Measurements from ENCODE around the gene CXADR.
A peak's percentile ranks its signal among the peaks of the same experiment; 100 is the strongest.

Gene CXADR

DNA sequence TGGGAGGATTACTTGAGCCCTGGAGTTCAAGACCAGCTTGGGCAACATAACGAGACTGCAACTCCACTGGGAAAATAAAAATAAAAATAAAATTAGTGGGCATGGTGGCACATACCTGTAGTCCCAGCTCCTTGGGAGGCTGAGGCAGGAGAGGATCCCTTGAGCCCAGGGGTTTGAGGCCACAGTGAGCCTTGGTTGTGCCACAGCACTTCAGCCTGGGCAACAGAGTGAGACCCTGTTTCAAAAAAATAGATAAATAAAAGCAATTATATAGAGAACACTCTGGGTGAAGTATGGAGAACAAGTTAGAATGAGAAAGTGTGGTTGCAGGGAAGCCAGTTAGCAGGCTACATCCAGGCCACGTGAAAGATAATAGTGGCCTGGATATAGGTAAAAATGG, 25.7 kb downstream of the CXADR start:
- DNase-seq (ENCODE audit: insufficient read length, low spot score) (no peak), FAIRE-seq (no peak)
- TF ChIP-seq SPI1 (IDR thresholded peaks at IDR 0.05; ENCODE audit: low read depth, low read length) (no peak), POU2F2 (IDR thresholded peaks at IDR 0.05; ENCODE audit: low read depth, low read length) (no peak), TAF1 (IDR thresholded peaks at IDR 0.05; ENCODE audit: low read depth, low read length) (no peak), POLR2AphosphoS5 (IDR thresholded peaks at IDR 0.05; ENCODE audit: low read depth, low read length) (no peak), PAX5 (IDR thresholded peaks at IDR 0.05; ENCODE audit: insufficient read depth, low read length, severe bottlenecking) (no peak), POLR2A (IDR thresholded peaks at IDR 0.05; ENCODE audit: low read depth, low read length) (no peak)

DNA sequence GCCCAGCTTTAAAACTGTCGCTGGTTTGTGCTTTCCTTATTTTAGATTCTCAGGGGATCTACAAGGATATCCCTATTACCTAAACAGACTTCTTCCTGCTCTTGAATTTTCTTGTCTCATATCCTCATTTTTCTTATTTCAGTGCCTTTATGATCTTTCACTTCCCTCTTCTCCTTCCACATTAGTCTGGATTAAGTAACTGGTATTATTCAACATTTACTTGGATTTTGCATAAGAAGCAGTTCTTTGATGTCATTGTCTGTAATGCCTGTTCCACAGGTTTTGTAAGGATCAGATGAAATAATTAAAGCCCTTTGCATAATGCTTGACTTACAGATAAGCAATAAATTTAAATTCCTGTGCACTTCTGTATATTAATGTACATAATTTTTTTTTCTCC, 26.5 kb downstream of the CXADR start:
- TF ChIP-seq SPI1 (IDR thresholded peaks at IDR 0.05; ENCODE audit: low read depth, low read length) (peak; percentile 50; the same call in 1 of the 2 replicates), TAF1 (IDR thresholded peaks at IDR 0.05; ENCODE audit: low read depth, low read length) (no peak), POU2F2 (IDR thresholded peaks at IDR 0.05; ENCODE audit: low read depth, low read length) (no peak)
- DNase-seq (ENCODE audit: insufficient read length, low spot score) (no peak), FAIRE-seq (no peak)

DNA sequence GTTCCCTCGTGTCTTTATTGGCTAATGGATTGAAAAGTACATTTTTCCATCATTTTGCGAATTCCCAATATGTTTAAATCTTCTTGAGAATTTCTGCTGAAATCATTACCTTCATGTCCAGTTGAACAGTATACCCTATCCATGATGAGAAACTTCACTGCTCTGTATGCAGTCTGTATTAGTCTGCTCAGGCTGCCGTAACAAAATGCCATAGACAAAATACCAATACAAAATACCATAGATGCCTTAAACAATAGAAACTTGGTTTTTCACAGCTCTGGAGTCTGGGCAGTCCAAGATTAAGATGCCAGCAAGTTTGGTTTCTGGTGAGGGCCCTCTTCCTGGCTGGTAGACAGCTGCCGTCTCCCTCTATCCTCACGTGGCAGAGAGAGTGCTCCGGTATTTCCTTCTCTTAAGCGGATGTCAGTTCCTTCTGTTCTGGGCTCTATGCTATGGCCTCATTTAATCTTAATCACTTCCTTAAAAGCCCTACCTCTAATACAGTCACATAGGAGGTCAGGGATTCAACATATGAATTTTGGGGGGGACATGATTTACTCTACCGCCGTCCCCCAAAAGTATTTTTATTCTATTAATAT, 27.0 kb downstream of the CXADR start:
- DNase-seq (ENCODE audit: insufficient read length, low spot score) (no peak), FAIRE-seq (no peak)
- TF ChIP-seq SPI1 (IDR thresholded peaks at IDR 0.05; ENCODE audit: low read depth, low read length) = no peak
- no peak for TF ChIP-seq POLR2A (IDR thresholded peaks at IDR 0.05; ENCODE audit: low read depth, low read length)
- TF ChIP-seq POLR2AphosphoS5 (IDR thresholded peaks at IDR 0.05; ENCODE audit: low read depth, low read length) = no peak
- TF ChIP-seq POU2F2 (IDR thresholded peaks at IDR 0.05; ENCODE audit: low read depth, low read length) = no peak

DNA sequence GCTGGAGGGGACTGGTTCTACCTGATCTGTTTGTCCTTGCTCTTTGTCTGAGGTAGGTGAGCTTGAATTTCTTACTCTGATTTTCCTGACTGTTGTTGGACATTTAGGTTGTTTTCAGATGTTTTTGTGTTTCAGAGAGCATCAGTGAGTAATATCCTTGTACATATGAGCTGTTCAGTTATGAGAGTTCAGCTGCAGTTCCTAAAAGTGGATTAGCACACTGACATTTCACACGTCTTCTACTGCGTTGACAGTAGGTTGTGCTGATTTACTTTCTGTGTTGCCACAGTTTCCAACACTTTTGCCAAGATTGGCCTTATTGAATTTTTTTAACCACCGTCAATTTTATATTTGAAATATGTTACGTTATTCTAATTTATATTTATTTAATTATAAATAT, 27.7 kb downstream of the CXADR start:
- DNase-seq (ENCODE audit: insufficient read length, low spot score) (no peak), FAIRE-seq (no peak)
- TF ChIP-seq POLR2A (IDR thresholded peaks at IDR 0.05; ENCODE audit: low read depth, low read length) (no peak), TAF1 (IDR thresholded peaks at IDR 0.05; ENCODE audit: low read depth, low read length) (no peak), POLR2AphosphoS5 (IDR thresholded peaks at IDR 0.05; ENCODE audit: low read depth, low read length) (no peak)

DNA sequence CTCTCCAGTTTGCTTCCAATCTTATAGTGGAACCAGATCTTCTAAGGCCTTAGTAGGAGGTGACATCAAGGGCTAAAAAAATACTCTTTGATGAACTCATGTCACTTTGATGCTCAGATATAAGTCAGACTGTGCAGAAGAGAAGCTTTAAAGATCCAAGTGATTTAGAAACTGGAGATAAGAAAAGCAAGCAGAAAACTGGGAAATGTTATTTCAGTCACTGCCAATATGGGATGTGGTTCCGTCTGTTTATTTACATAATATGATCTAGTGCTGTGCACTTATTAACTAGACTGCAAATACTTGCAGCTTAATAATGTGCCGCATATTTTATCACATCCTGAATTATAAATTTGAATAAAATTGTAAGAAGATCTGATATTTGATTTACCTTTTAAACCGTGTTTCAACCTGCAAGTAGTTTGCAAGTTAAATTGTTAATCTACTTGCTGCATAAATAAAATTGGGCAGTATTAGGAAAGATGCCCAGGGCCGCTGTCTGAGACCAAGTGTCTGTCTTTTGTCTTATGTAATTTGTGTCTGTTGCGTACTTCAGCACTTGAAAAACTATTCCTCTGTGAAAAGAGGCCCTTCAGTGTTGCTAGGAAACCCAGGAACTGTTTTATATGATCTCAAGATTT, 29.6 kb downstream of the CXADR start:
- no peak for DNase-seq (ENCODE audit: insufficient read length, low spot score)
- no peak for FAIRE-seq
- TF ChIP-seq POLR2AphosphoS5 (IDR thresholded peaks at IDR 0.05; ENCODE audit: low read depth, low read length) (no peak), POLR2A (IDR thresholded peaks at IDR 0.05; ENCODE audit: low read depth, low read length) (no peak), POU2F2 (IDR thresholded peaks at IDR 0.05; ENCODE audit: low read depth, low read length) (no peak), PAX5 (IDR thresholded peaks at IDR 0.05; ENCODE audit: insufficient read depth, low read length, severe bottlenecking) (no peak)

DNA sequence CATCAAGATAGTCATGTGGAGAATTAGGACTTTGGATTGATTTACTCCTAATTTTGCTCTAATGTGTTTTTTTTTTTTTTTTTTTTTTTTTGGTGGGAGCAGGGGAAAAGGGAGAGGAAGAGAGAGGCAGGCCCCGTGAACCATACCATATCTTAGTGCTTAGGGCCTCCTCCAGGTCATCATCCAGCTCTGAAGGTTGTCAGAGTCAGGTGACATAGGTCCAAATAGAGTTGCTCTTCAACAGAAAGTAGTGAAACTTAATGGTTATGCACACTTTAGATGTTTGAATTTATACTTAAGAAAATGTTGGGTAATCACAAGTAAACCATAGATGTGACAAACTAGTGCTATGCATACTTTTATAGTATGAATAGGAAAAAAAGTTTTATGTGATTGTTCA, 32.2 kb downstream of the CXADR start:
- no peak for TF ChIP-seq POLR2AphosphoS5 (IDR thresholded peaks at IDR 0.05; ENCODE audit: low read depth, low read length)
- no peak for TF ChIP-seq POLR2A (IDR thresholded peaks at IDR 0.05; ENCODE audit: low read depth, low read length)
- no peak for TF ChIP-seq TAF1 (IDR thresholded peaks at IDR 0.05; ENCODE audit: low read depth, low read length)
- TF ChIP-seq PAX5 (IDR thresholded peaks at IDR 0.05; ENCODE audit: insufficient read depth, low read length, severe bottlenecking) = no peak
- no peak for TF ChIP-seq SPI1 (IDR thresholded peaks at IDR 0.05; ENCODE audit: low read depth, low read length)
- TF ChIP-seq POU2F2 (IDR thresholded peaks at IDR 0.05; ENCODE audit: low read depth, low read length) = no peak
- no peak for DNase-seq (ENCODE audit: insufficient read length, low spot score)
- FAIRE-seq = no peak

DNA sequence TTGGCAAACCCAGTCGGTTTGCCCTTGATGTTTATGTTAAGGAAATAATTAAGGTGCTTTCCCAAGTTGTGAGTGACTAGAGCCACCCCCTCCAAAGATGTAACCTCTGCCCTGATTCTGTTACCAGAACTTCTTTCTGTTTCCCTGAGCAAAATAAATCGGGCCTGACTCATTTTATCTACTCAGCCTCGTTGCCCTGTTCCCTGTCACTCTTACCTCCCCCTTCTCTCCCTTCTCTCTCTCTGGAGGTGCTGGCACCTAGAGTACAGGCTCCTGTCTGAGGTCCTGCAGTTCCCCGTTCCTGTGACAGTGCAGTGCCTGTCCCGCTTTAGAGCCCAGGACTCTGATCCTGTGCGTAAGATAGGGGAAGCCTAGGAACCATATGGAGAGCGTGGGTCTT, 35.4 kb downstream of the CXADR start:
- FAIRE-seq = no peak
- TF ChIP-seq TAF1 (IDR thresholded peaks at IDR 0.05; ENCODE audit: low read depth, low read length) (no peak), PAX5 (IDR thresholded peaks at IDR 0.05; ENCODE audit: insufficient read depth, low read length, severe bottlenecking) (no peak), SPI1 (IDR thresholded peaks at IDR 0.05; ENCODE audit: low read depth, low read length) (no peak), POLR2A (IDR thresholded peaks at IDR 0.05; ENCODE audit: low read depth, low read length) (no peak), POU2F2 (IDR thresholded peaks at IDR 0.05; ENCODE audit: low read depth, low read length) (no peak), POLR2AphosphoS5 (IDR thresholded peaks at IDR 0.05; ENCODE audit: low read depth, low read length) (no peak)

DNA sequence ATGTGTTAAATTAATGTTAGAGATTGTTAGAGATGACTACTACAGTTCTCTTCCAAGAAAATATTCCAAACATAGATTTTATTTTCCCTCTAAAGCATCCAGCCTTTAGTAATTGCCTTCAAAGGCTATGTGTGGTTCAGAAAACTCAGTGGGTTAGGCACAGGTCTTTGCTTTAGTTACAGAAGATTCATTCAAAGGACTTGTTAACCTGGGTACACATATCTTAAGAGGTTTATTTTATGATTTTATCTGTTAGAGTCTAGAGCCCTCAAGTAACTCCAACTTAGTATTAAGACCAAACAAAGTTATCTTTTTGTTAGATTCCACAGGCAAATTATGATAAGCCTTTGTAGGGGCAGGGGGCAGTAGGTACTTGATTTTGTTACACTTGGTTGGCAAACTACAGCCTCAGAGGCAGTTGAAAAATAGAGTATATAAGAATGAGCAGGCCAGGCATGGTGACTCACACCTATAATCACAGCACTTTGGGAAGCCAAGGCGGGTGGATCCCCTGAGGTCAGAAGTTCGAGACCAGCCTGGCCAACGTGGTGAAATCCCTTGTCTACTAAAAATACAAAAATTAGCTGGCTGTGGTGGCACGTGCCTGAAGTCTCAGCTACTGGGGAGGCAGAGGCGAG, 37.9 kb downstream of the CXADR start:
- DNase-seq (ENCODE audit: insufficient read length, low spot score) (no peak), FAIRE-seq (no peak)
- no peak for TF ChIP-seq POLR2A (IDR thresholded peaks at IDR 0.05; ENCODE audit: low read depth, low read length)

More for the DNA sequence above, 35.4 kb downstream of the CXADR start:
- no peak for DNase-seq (ENCODE audit: insufficient read length, low spot score)

DNA sequence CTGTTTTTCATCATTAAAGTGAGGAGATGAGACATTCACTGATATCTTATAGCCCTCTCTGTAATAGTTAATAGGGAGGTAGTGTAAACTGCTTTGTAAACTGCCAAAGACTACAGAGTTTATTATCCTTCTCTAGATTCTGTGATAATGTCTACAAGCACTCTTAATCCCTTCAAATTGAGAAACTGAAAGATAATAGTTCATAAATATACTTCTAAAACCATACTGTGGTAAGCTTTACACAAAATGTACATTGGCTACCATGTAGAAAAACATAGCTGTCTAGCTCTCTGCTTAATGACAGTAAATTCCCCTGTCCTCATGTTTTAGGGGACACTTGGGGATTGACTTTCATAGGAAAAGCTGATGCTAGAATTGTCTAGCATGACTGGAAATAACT, 39.6 kb downstream of the CXADR start:
- DNase-seq (ENCODE audit: insufficient read length, low spot score) = no peak
- no peak for FAIRE-seq
- TF ChIP-seq POLR2A (IDR thresholded peaks at IDR 0.05; ENCODE audit: low read depth, low read length) (no peak), POLR2AphosphoS5 (IDR thresholded peaks at IDR 0.05; ENCODE audit: low read depth, low read length) (no peak), PAX5 (IDR thresholded peaks at IDR 0.05; ENCODE audit: insufficient read depth, low read length, severe bottlenecking) (no peak), TAF1 (IDR thresholded peaks at IDR 0.05; ENCODE audit: low read depth, low read length) (no peak), POU2F2 (IDR thresholded peaks at IDR 0.05; ENCODE audit: low read depth, low read length) (no peak), SPI1 (IDR thresholded peaks at IDR 0.05; ENCODE audit: low read depth, low read length) (no peak)

DNA sequence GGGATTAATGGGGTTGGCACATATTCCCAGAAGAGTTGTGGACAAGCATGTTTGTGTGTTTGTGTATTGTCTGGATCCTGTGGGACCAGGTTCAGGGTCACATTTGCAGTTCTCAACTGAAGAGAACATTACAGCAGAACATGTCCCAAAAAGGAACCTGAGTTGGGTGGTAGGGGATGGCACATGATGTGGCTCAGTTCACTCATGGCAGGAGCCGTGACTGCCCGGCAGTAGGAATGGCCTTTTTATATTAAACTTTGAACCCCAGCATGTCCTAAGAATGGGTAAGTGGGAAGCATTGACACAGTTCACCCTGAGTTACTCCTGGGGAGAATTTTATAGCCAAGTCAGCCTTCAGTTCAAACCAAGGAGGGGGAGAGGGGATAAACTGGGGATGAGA, 41.3 kb downstream of the CXADR start:
- FAIRE-seq = no peak
- TF ChIP-seq POLR2AphosphoS5 (IDR thresholded peaks at IDR 0.05; ENCODE audit: low read depth, low read length) (no peak), TAF1 (IDR thresholded peaks at IDR 0.05; ENCODE audit: low read depth, low read length) (no peak), POLR2A (IDR thresholded peaks at IDR 0.05; ENCODE audit: low read depth, low read length) (no peak), PAX5 (IDR thresholded peaks at IDR 0.05; ENCODE audit: insufficient read depth, low read length, severe bottlenecking) (no peak), POU2F2 (IDR thresholded peaks at IDR 0.05; ENCODE audit: low read depth, low read length) (no peak), SPI1 (IDR thresholded peaks at IDR 0.05; ENCODE audit: low read depth, low read length) (no peak)
- DNase-seq (ENCODE audit: insufficient read length, low spot score) = no peak

All from GM12891 (cell line).